ENCODE data around the gene TRAPPC4.

TRAPPC4 gene

GRCh38 chr11:119061256-119061655, 42.7 kb downstream of the TRAPPC4 start:
- DNase-seq (ENCODE audit: low read depth in 2 of 3, low spot score in 2 of 3) = no peak

GRCh38 chr11:119062779-119063178, 44.2 kb downstream of the TRAPPC4 start:
- no peak for DNase-seq (ENCODE audit: low read depth in 2 of 3, low spot score in 2 of 3)

GRCh38 chr11:119065369-119065768, 46.8 kb downstream of the TRAPPC4 start:
- DNase-seq (ENCODE audit: low read depth in 2 of 3, low spot score in 2 of 3) = no peak

GRCh38 chr11:119067371-119068222, 49.0 kb downstream of the TRAPPC4 start, which contains the start of gene VPS11:
Gene VPS11, plus strand, starts transcription at chr11:119067818. Its CDS starts 6 bp downstream, at chr11:119067824.
- peak; percentile 93 to 95 (median 94) for DNase-seq (ENCODE audit: low read depth in 2 of 3, low spot score in 2 of 3)

Measured in activated CD8-positive, alpha-beta memory T cell treated with anti-CD3 and anti-CD28 coated beads for 48 hours (primary cell).